Measurements from ENCODE around the gene MARCKSL1. TPM values are rescaled to one million over a fixed set of nuclear protein-coding genes. Genes with fewer than 3 reads are reported as not detected.

MARCKSL1 gene, protein sequence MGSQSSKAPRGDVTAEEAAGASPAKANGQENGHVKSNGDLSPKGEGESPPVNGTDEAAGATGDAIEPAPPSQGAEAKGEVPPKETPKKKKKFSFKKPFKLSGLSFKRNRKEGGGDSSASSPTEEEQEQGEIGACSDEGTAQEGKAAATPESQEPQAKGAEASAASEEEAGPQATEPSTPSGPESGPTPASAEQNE
- total RNA-seq (2021; fragmentation: NEBNext Ultra II Directional; extraction: Animal tissue kit (Norgen Biotek cat#: 25700)), result 536 and 557 TPM in 2 replicates
- polyA plus RNA-seq (2011; rRNA removed), result 558 and 618 TPM in 2 replicates
- polyA plus RNA-seq (2011; cell fraction: cytosol; rRNA removed), result 499 TPM
- polyA plus RNA-seq (2011; cell fraction: nucleus; rRNA removed), result 234 TPM
- polyA plus RNA-seq (2012, experiment 1 of 2), result 381 to 528 TPM (median 488 TPM) in 4 replicates
- polyA plus RNA-seq (2012, experiment 2 of 2), result 579 TPM
- polyA plus RNA-seq (2013, experiment 1 of 2), result 490 TPM
- polyA plus RNA-seq (2013, experiment 2 of 2), result 500 TPM
- 278 and 338 TPM in 2 replicates for polyA minus RNA-seq (2011; rRNA and poly(A)+ RNA removed)
- 161 TPM for polyA minus RNA-seq (2011; cell fraction: cytosol; rRNA and poly(A)+ RNA removed)
- 161 TPM for polyA minus RNA-seq (2011; cell fraction: nucleus; rRNA and poly(A)+ RNA removed)
- long read RNA-seq, experiment 1, transcript MARCKSL1-201 (2 exons, 1,699 nt), result major isoform, 154 of 741 reads
- long read RNA-seq, experiment 1, partial matches to known transcripts, result 569 of 741 reads
- long read RNA-seq, experiment 1, other reads (novel, unspliced or antisense), result 18 of 741 reads
- long read RNA-seq, experiment 2, transcript MARCKSL1-201 (2 exons, 1,699 nt), result major isoform, 17 of 55 reads
- long read RNA-seq, experiment 2, partial matches to known transcripts, result 3 of 55 reads
- long read RNA-seq, experiment 2, other reads (novel, unspliced or antisense), result 35 of 55 reads

DNA sequence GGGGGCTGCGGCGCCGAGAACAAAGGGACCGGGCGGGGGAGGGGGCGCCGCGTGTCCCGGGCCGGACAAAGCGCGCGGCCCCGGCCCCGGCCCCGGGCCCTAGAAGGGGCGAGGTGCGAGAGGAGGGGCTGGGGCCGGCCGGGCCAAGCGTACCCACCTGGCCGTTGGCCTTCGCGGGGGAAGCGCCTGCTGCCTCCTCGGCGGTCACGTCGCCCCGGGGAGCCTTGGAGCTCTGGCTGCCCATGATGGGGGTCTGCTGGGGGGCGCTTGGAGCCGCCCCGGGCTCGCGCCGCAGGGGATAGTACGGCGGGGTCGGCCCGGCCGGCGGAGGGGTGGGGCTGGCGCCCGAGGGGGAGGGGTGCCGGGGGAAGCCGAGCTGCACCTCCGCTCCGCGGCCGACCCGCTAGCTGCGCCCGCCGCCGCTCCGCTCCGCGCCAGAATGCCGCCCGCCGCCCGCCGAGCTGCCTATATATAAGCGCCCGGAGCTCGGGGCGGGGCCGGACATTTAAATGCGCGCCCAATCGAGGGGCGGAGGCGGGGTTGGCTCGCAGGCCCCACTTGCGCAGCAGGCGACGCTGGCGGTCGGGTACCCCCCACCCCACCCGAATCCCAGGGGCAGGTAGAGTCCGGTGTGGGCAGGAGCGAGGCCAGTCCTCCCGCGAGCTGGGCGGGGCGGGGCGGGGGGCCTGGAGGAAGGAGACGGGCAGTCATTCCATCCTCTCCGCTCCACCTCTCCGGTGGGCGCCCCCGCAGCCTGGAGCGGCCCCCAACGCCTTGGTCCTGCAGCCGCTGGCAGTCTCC lies at the start of gene MARCKSL1:
Gene MARCKSL1 (minus strand): TSS at position 444 of the 801 bp plus-strand sequence. CDS start 200 bp downstream, at position 244.
- peak within 1 kb of the TSS; percentile 92 to 94 (median 93) for H3K4me3 ChIP-seq (ENCODE audit: extremely low read depth in 1 of 4, insufficient read depth in 2 of 4, low read depth in 3 of 4, low read length in 4 of 4)
- H2AFZ ChIP-seq (ENCODE audit: low read length), result no peak within 1 kb of the TSS
- ChIA-PET CTCF (ENCODE audit: partially characterized antibody) (interaction anchor here (0.7 to 1.7 kb wide), 2 partner anchors 15 kb away, joined by 4 to 5 read pairs; no protein-coding TSS in a partner anchor), POLR2A (ENCODE audit: partially characterized antibody) (interaction anchor here (0.7 to 13.4 kb wide), 40 partner anchors 8 to 1756 kb away, joined by 3 to 321 read pairs (median 5); partner anchors contain the start of genes BSDC1, CCDC28B, COL16A1 and FAM167B)
- peak within 1 kb of the TSS; percentile 98 for H4K8ac ChIP-seq (ENCODE audit: extremely low read depth, insufficient read depth, low read length)
- H3K23ac ChIP-seq (ENCODE audit: insufficient read length), result no peak within 1 kb of the TSS
- H4K91ac ChIP-seq (replicated peaks; ENCODE audit: insufficient read length, low read length), result peak within 1 kb of the TSS; percentile 4
- WGBS, 2 experiments (ENCODE audit: extremely low coverage in 1 of 2, insufficient coverage in 1 of 2, insufficient read length in 1 of 2, insufficient replicate concordance in 2 of 2, low coverage in 1 of 2, low lambda C conversion rate in 2 of 2, missing lambda C conversion rate in 1 of 2), result 2% methylated on average over 26 of the region's 95 CpGs; no CpG with 5 or more reads in 1 of the 2 experiments
- H3K79me1 ChIP-seq (ENCODE audit: low read depth, low read length), result peaks cover 2% of the 10 kb centered on the region; the same call in 1 of the 2 replicates
- H3K4ac ChIP-seq (replicated peaks; ENCODE audit: insufficient read length, low read depth, low read length), result peak within 1 kb of the TSS; percentile 9
- H2BK5ac ChIP-seq (ENCODE audit: low read depth, low read length), result peak within 1 kb of the TSS; percentile 73; the same call in 1 of the 2 replicates
- no peak within 1 kb of the TSS for H3K14ac ChIP-seq (ENCODE audit: insufficient read length)
- H2BK120ac ChIP-seq (replicated peaks; ENCODE audit: low read depth, low read length), result no peak within 1 kb of the TSS
- H3K79me2 ChIP-seq (ENCODE audit: control insufficient read depth in 1 of 2, insufficient read depth in 2 of 2, low read length in 2 of 2), result peaks cover 4 to 21% of the 10 kb centered on the region in 2 experiments; a peak in 3 of 4 replicates
- H3K27me3 ChIP-seq (replicated peaks in 1 of 4; ENCODE audit: control insufficient read depth in 3 of 4, extremely low read depth in 1 of 4, insufficient read depth in 3 of 4, low read length in 3 of 4), result peaks cover 0 to 7% (median 2%) of the 10 kb centered on the region in 4 experiments; a peak in 4 of 7 replicates
- peak; percentile 27 to 94 for DNase-seq (ENCODE audit: low read depth in 1 of 2, low spot score in 2 of 2)
- H2BK15ac ChIP-seq (ENCODE audit: low read length), result peak within 1 kb of the TSS; percentile 75
- H3K4me1 ChIP-seq (replicated peaks in 1 of 4; ENCODE audit: control insufficient read depth in 3 of 4, insufficient read depth in 4 of 4, low read length in 3 of 4), result peaks cover 5 to 34% (median 25%) of the 10 kb centered on the region in 4 experiments
- H3K4me2 ChIP-seq (ENCODE audit: insufficient read depth in 1 of 2, low read depth in 2 of 2, low read length in 2 of 2), result peak within 1 kb of the TSS; percentile 83 to 93
- H3K56ac ChIP-seq (replicated peaks; ENCODE audit: insufficient read length, low read depth, low read length), result peak within 1 kb of the TSS; percentile 20
- H2BK20ac ChIP-seq (ENCODE audit: low read length), result 0 out of 2 replicates have a peak within 1 kb of the TSS, but pooled peaks have one; percentile 86
- no peaks in the 10 kb centered on the region for H3K9me3 ChIP-seq (ENCODE audit: insufficient read depth in 2 of 2, low read depth in 1 of 2, low read length in 1 of 2)
- 0 out of 2 replicates have a peak within 1 kb of the TSS, but pooled peaks have one; percentile 62 for H2BK12ac ChIP-seq (ENCODE audit: low read depth, low read length)
- peak within 1 kb of the TSS; percentile 92 for H3K27ac ChIP-seq (ENCODE audit: low read depth, low read length)
- H2AK5ac ChIP-seq (ENCODE audit: low read depth, low read length), result peak within 1 kb of the TSS; percentile 6; the same call in 1 of the 2 replicates
- H4K5ac ChIP-seq (ENCODE audit: insufficient read length, low read depth, low read length), result peak within 1 kb of the TSS; percentile 81
- H3K9ac ChIP-seq (replicated peaks in 1 of 4; ENCODE audit: extremely low read depth in 1 of 4, low read depth in 3 of 4, low read length in 3 of 4), result peak within 1 kb of the TSS; percentile 86 to 98 (median 89)
- H3K23me2 ChIP-seq (ENCODE audit: low read depth, low read length), result peaks cover 10% of the 10 kb centered on the region; the same call in 1 of the 2 replicates
- no peak for FAIRE-seq
- peaks cover 10 to 39% (median 15%) of the 10 kb centered on the region in 4 experiments; a peak in 6 of 8 replicates for H3K36me3 ChIP-seq (ENCODE audit: control insufficient read depth in 2 of 4, insufficient read depth in 4 of 4, low read length in 3 of 4)
- peak within 1 kb of the TSS; percentile 87 for H3K18ac ChIP-seq (ENCODE audit: extremely low read depth, low read length)
- H4K20me1 ChIP-seq (replicated peaks in 1 of 2; ENCODE audit: control insufficient read depth in 1 of 2, insufficient read depth in 2 of 2, low read length in 2 of 2), result peaks cover 9 to 18% of the 10 kb centered on the region in 2 experiments
- TF ChIP-seq RAD21 (IDR thresholded peaks at IDR 0.05 in 1 of 2, conservative IDR thresholded peaks at IDR 0.05 in 1 of 2; ENCODE audit: low read depth in 2 of 2, low read length in 2 of 2) (no peak), TAF1 (IDR thresholded peaks at IDR 0.05; ENCODE audit: low read depth, low read length) (peak; percentile 100), SIN3A (conservative IDR thresholded peaks at IDR 0.05 in 1 of 2, IDR thresholded peaks at IDR 0.05 in 1 of 2; ENCODE audit: low read depth in 1 of 2, low read length in 2 of 2) (peak in 1 of 2 experiments; percentile 45; a peak in 1 of 4 replicates), GABPA (IDR thresholded peaks at IDR 0.05; ENCODE audit: borderline replicate concordance, insufficient read depth, low read length) (0 out of 2 replicates have a peak, but pooled peaks have one; percentile 37)
- TF ChIP-seq, protein P1, sequence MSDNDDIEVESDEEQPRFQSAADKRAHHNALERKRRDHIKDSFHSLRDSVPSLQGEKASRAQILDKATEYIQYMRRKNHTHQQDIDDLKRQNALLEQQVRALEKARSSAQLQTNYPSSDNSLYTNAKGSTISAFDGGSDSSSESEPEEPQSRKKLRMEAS (IDR thresholded peaks at IDR 0.05), result peak; percentile 47

All from H1 (cell line).